H9 (cell line): Measurements from ENCODE around the gene GLB1L3. TPM values are rescaled to one million over a fixed set of nuclear protein-coding genes. Genes with fewer than 3 reads are reported as not detected.
A peak's percentile ranks its signal among the peaks of the same experiment; 100 is the strongest.

Experiments
- DNase-seq: peaks from one replicate; pipeline ENCODE4 v3.0.0-alpha.2; 2017
- H2AFZ ChIP-seq: one replicate; pipeline ENCODE4 v1.6.1; 2013; ENCODE audit warnings: mild to moderate bottlenecking, low read length, control low read depth, moderate library complexity
- H2AK5ac ChIP-seq: 2 replicates; pipeline ENCODE4 v1.6.1; 2013; ENCODE audit warnings: low read length, control low read depth, mixed read lengths; ENCODE audit not compliant: insufficient read length
- H2BK120ac ChIP-seq: one replicate; pipeline ENCODE4 v1.6.1; 2013; ENCODE audit warnings: low read depth, mild to moderate bottlenecking, low read length, control low read depth, inconsistent platforms; ENCODE audit not compliant: poor library complexity, severe bottlenecking
- H2BK12ac ChIP-seq: 2 replicates; pipeline ENCODE4 v1.6.1; 2013; ENCODE audit warnings: low read length, control low read depth, mixed read lengths, low read depth; ENCODE audit not compliant: insufficient read length
- H2BK15ac ChIP-seq: 2 replicates; pipeline ENCODE4 v1.6.1; 2013; ENCODE audit warnings: low read depth, low read length, control low read depth
- H2BK20ac ChIP-seq: one replicate; pipeline ENCODE4 v1.6.1; 2013; ENCODE audit warnings: low read depth, mild to moderate bottlenecking, low read length, control low read depth, inconsistent platforms; ENCODE audit not compliant: poor library complexity, severe bottlenecking
- H2BK5ac ChIP-seq: 2 replicates; pipeline ENCODE4 v1.6.1; 2013; ENCODE audit warnings: low read length, control low read depth, mixed read lengths; ENCODE audit not compliant: insufficient read length
- H3K14ac ChIP-seq: 2 replicates; pipeline ENCODE4 v1.6.1; 2013; ENCODE audit warnings: low read length, control low read depth; ENCODE audit not compliant: insufficient read depth
- H3K18ac ChIP-seq: 2 replicates; pipeline ENCODE4 v1.6.1; 2013; ENCODE audit warnings: low read depth, mild to moderate bottlenecking, mixed read lengths, low read length, control low read depth; ENCODE audit not compliant: insufficient read length
- H3K23ac ChIP-seq: 2 replicates; pipeline ENCODE4 v1.6.1; 2013; ENCODE audit warnings: low read length, control low read depth, mixed read lengths, low read depth; ENCODE audit not compliant: insufficient read length
- H3K23me2 ChIP-seq: 2 replicates; pipeline ENCODE4 v1.6.1; 2013; ENCODE audit warnings: low read depth, mild to moderate bottlenecking, mixed read lengths, low read length, control low read depth; ENCODE audit not compliant: insufficient read length, poor library complexity, severe bottlenecking
- H3K27ac ChIP-seq: 2 replicates; pipeline ENCODE4 v1.5.1; 2013; ENCODE audit warnings: low read length, control low read depth, mixed read lengths, low read depth; ENCODE audit not compliant: insufficient read length
- H3K27me3 ChIP-seq: 2 replicates; pipeline ENCODE4 v1.6.1; 2013; ENCODE audit warnings: low read length, control low read depth, inconsistent platforms; ENCODE audit not compliant: insufficient read depth
- H3K4ac ChIP-seq: 2 replicates; pipeline ENCODE4 v1.6.1; 2013; ENCODE audit warnings: low read depth, mild to moderate bottlenecking, control low read depth, inconsistent platforms, low read length, moderate library complexity
- H3K4me1 ChIP-seq: 2 replicates; pipeline ENCODE4 v1.6.1; 2013; ENCODE audit warnings: low read length, control low read depth, inconsistent platforms; ENCODE audit not compliant: insufficient read depth
- H3K4me2 ChIP-seq: 2 replicates; pipeline ENCODE4 v1.6.1; 2013; ENCODE audit warnings: low read length, control low read depth, mixed read lengths; ENCODE audit not compliant: insufficient read length, insufficient read depth
- H3K56ac ChIP-seq: 2 replicates; pipeline ENCODE4 v1.6.1; 2013; ENCODE audit warnings: low read depth, mild to moderate bottlenecking, mixed read lengths, low read length, control low read depth; ENCODE audit not compliant: insufficient read length
- H3K79me1 ChIP-seq: 2 replicates; pipeline ENCODE4 v1.6.1; 2013; ENCODE audit warnings: low read depth, mild to moderate bottlenecking, moderate library complexity, low read length, control low read depth, inconsistent platforms; ENCODE audit not compliant: insufficient read depth, poor library complexity, severe bottlenecking
- H3K79me2 ChIP-seq: 2 replicates; pipeline ENCODE4 v1.6.1; 2013; ENCODE audit warnings: low read length, control low read depth, inconsistent platforms; ENCODE audit not compliant: insufficient read depth
- H3K9ac ChIP-seq: 2 replicates; pipeline ENCODE4 v1.6.1; 2013; ENCODE audit warnings: low read length, control low read depth, mixed read lengths; ENCODE audit not compliant: insufficient read length; ENCODE audit errors: extremely low read depth
- H3K9me3 ChIP-seq: one replicate; pipeline ENCODE4 v1.6.1; 2013; ENCODE audit warnings: low read depth, low read length, inconsistent platforms; ENCODE audit not compliant: control insufficient read depth
- H3T11ph ChIP-seq: one replicate; pipeline ENCODE4 v1.6.1; 2013; ENCODE audit warnings: mild to moderate bottlenecking, low read length, control low read depth, inconsistent platforms
- H4K20me1 ChIP-seq: one replicate; pipeline ENCODE4 v1.6.1; 2013; ENCODE audit not compliant: control insufficient read depth, insufficient read length, insufficient read depth
- H4K5ac ChIP-seq: 2 replicates; pipeline ENCODE4 v1.6.1; 2013; ENCODE audit warnings: low read depth, mild to moderate bottlenecking, mixed read lengths, low read length, control low read depth; ENCODE audit not compliant: insufficient read length
- H4K8ac ChIP-seq: replicated peaks from 2 replicates; pipeline ENCODE4 v1.6.1; 2013; ENCODE audit warnings: low read length, control low read depth, mixed read lengths, low read depth; ENCODE audit not compliant: insufficient read length
- H4K91ac ChIP-seq: 2 replicates; pipeline ENCODE4 v1.6.1; 2013; ENCODE audit warnings: low read depth, mild to moderate bottlenecking, moderate library complexity, mixed read lengths, low read length, control low read depth; ENCODE audit not compliant: insufficient read length
- H3K27ac Mint-ChIP-seq, 3 experiments: 2 replicates in 2 of 3; 3 replicates in 1 of 3; pipeline ENCODE4 v1.8.0; 2020 to 2021; ENCODE audit warnings: mixed read lengths in 3 of 3, mild to moderate bottlenecking in 1 of 3, moderate library complexity in 1 of 3
- H3K27me3 Mint-ChIP-seq: 2 replicates; pipeline ENCODE4 v1.8.0; 2021; ENCODE audit warnings: low read depth, mild to moderate bottlenecking, moderate library complexity, mixed read lengths
- H3K36me3 Mint-ChIP-seq, 3 experiments: 2 replicates in 2 of 3; 3 replicates in 1 of 3; pipeline ENCODE4 v1.8.0; 2020 to 2021; ENCODE audit warnings: low read depth in 3 of 3, mixed read lengths in 3 of 3; ENCODE audit not compliant: insufficient read depth in 1 of 3
- H3K4me1 Mint-ChIP-seq, 2 experiments: 2 replicates each; pipeline ENCODE4 v1.8.0; 2020; ENCODE audit warnings: mixed read lengths in 2 of 2
- H3K4me3 Mint-ChIP-seq, 2 experiments: 2 replicates in 1 of 2; 3 replicates in 1 of 2; pipeline ENCODE4 v1.8.0; 2020 to 2021; ENCODE audit warnings: mild to moderate bottlenecking in 2 of 2, mixed read lengths in 2 of 2, moderate library complexity in 1 of 2
- H3K9me3 Mint-ChIP-seq, 2 experiments: 2 replicates in 1 of 2; 3 replicates in 1 of 2; pipeline ENCODE4 v1.8.0; 2020; ENCODE audit warnings: mild to moderate bottlenecking in 2 of 2, mixed read lengths in 2 of 2, moderate library complexity in 1 of 2
- CTCF ChIP-seq: fragments of 200-600 bp; sonication (generic); conservative IDR thresholded peaks from 3 replicates; pipeline ENCODE4 v1.8.0; 2021; ENCODE audit warnings: antibody characterized with exemption, mild to moderate bottlenecking
- WGBS: extraction: QIAGEN DNeasy Blood & Tissue Kit; methylation state at CpG from one replicate; pipeline ENCODE4 v1.1.7; 2013; ENCODE audit warnings: missing lambda C conversion rate, low lambda C conversion rate, mixed read lengths; ENCODE audit not compliant: insufficient read length; ENCODE audit errors: extremely low coverage; 5-methylcytosine and 5-hydroxymethylcytosine counted together
- total RNA-seq: library from RNA; stranded (reverse); gene quantifications from 2 replicates; pipeline ENCODE4 v1.2.1, GENCODE V29; 2021

GLB1L3 gene
- total RNA-seq, 1 experiment from 2014 or later = 11.2 TPM

GRCh38 chr11:134261626-134262488 is 14.3 kb upstream of the GLB1L3 start:
- H3K4me2 ChIP-seq = no peak overlapping the region
- H3K56ac ChIP-seq = no peak overlapping the region
- no peak overlapping the region for H2AK5ac ChIP-seq
- H2BK12ac ChIP-seq = no peak overlapping the region
- no peak overlapping the region for H3K4ac ChIP-seq
- peak; percentile 69 for DNase-seq
- H4K8ac ChIP-seq = no peak overlapping the region
- Mint-ChIP-seq H3K9me3 (no peaks in the 10 kb centered on the region), H3K27me3 (no peaks in the 10 kb centered on the region), H3K36me3 (peaks cover 27 to 69% (median 53%) of the 10 kb centered on the region in 3 experiments; a peak in 6 of 7 replicates), H3K4me1 (peaks cover 11% of the 10 kb centered on the region in 2 experiments), H3K27ac (peak overlapping the region in 1 of 3 experiments; percentile 24; a peak in 2 of 7 replicates), H3K4me3 (no peak overlapping the region)
- H3T11ph ChIP-seq = no peak overlapping the region
- no peak overlapping the region for H4K5ac ChIP-seq
- no CpG with 5 or more reads among the region's 14 CpGs for WGBS
- H4K20me1 ChIP-seq = no peaks in the 10 kb centered on the region
- H2BK5ac ChIP-seq = no peak overlapping the region
- H3K79me1 ChIP-seq = no peaks in the 10 kb centered on the region
- H2BK120ac ChIP-seq = no peak overlapping the region
- H3K79me2 ChIP-seq = no peaks in the 10 kb centered on the region
- H3K4me1 ChIP-seq = peaks cover 6% of the 10 kb centered on the region; the same call in 1 of the 2 replicates
- no peak overlapping the region for H2BK15ac ChIP-seq
- H2AFZ ChIP-seq = no peak overlapping the region
- H3K23me2 ChIP-seq = no peaks in the 10 kb centered on the region
- H3K27me3 ChIP-seq = no peaks in the 10 kb centered on the region
- no peak overlapping the region for H3K18ac ChIP-seq
- no peak overlapping the region for H2BK20ac ChIP-seq
- no peak overlapping the region for H3K9ac ChIP-seq
- H3K14ac ChIP-seq = no peak overlapping the region
- H3K27ac ChIP-seq = no peak overlapping the region
- H3K9me3 ChIP-seq = no peaks in the 10 kb centered on the region
- no peak overlapping the region for H3K23ac ChIP-seq
- H4K91ac ChIP-seq = no peak overlapping the region
- peak; percentile 81 for TF ChIP-seq CTCF
